GM10248 (cell line): Measurements from ENCODE around the gene DPT.
"Not testable (repeated sequence)": the region's sequence is repeated elsewhere in the genome, so short reads cannot be mapped to it uniquely, and the experiment has no call there.

ENCODE experiments used
- CTCF ChIA-PET: fragments of 300-600 bp; sonication (Branson Sonifier 250); formaldehyde crosslinking; extraction: SDS; loops from one replicate; lab custom pipeline; 2021; ENCODE audit warnings: antibody characterized with exemption; lab: Yijun Ruan, JAX
- POLR2A ChIA-PET: fragments of 350-650 bp; sonication (Branson Sonifier 250); formaldehyde crosslinking; extraction: SDS; loops from one replicate; lab custom pipeline; 2020; ENCODE audit warnings: antibody characterized with exemption; lab: Yijun Ruan, JAX
- DNase-seq: peaks from one replicate; pipeline ENCODE4 v3.0.0; 2012; ENCODE audit errors: extremely low spot score
- TF ChIP-seq, protein P1 (sequence below): IDR thresholded peaks from 2 replicates; pipeline ENCODE4 v1.5.1; 2012; ENCODE audit warnings: mild to moderate bottlenecking, low read depth; ENCODE audit errors: extremely low read depth, missing control alignments, control extremely low read depth

The DPT gene

DNA sequence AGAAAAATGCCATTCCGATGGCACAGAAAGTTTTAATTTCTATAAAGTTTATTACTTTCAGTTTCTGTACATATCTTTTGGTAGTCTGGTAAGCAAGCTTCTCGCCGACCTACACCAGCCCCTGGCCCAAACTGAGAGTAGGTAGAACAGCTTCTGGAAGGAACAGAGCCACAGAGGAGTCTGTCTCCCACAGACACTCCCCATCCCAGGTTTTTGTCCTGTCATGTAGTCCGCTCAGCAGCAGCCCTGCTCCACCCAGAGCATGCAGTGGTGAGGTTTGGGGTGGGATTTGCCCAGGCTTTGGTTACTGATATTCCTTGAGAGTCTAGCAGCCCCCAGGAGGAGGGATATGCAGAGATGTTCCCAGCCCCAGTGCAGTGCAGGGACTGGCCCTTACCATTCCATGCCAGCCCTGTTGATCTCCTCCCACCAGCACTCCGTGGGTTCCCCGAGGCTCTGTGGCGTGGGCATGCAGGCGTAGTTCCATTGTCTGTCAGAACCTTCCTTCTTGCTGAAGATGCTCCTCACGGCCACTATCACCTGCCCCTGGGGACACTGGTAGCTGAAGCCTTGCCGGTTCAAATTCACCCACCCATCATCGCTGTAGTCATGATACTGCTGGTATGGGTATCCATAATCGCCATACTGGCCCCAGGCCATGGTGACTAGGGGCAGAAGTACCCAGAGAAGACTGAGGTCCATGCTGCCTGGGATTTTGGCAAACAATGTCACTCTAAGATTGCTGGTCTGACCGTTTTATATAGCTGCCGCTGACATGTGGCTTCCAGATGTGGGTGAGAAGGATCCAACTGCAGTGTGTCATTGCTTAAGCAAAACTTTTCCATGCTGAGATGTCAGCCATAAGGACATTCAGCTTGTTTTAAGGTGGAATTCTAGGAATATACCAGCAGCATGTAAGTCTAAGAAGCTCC lies at the start of gene DPT:
DPT (minus strand) TSS at position 734 of the 932 bp plus-strand sequence; CDS start at position 702, 32 bp downstream.
- no peak for DNase-seq
- CTCF ChIA-PET = interaction anchor here (1.1 to 2.0 kb wide), 3 partner anchors 9 to 20 kb away, joined by 3 to 7 read pairs (median 3); no protein-coding TSS in a partner anchor
- POLR2A ChIA-PET = no interaction called here
- TF ChIP-seq, protein P1, sequence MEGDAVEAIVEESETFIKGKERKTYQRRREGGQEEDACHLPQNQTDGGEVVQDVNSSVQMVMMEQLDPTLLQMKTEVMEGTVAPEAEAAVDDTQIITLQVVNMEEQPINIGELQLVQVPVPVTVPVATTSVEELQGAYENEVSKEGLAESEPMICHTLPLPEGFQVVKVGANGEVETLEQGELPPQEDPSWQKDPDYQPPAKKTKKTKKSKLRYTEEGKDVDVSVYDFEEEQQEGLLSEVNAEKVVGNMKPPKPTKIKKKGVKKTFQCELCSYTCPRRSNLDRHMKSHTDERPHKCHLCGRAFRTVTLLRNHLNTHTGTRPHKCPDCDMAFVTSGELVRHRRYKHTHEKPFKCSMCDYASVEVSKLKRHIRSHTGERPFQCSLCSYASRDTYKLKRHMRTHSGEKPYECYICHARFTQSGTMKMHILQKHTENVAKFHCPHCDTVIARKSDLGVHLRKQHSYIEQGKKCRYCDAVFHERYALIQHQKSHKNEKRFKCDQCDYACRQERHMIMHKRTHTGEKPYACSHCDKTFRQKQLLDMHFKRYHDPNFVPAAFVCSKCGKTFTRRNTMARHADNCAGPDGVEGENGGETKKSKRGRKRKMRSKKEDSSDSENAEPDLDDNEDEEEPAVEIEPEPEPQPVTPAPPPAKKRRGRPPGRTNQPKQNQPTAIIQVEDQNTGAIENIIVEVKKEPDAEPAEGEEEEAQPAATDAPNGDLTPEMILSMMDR = no peak

DNA sequence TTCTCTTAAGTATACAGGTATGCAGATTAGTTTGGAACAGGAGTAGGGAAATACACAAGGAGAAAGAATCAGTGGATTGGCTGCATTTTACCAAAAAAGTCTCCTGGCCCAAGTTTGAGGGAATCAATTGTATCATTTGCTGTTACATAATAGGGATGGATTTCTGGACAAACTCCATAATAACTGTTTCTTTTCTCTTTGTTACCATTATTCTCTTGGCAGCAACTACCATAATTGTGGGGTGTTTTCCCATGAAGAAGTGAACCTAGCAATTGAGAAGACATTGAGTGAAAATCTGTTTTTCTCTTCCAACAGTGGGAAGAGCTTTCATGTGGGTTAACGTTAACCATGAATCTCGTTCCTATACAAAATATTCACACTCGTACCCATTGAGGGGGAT lies 46.4 kb upstream of the DPT start:
- CTCF ChIA-PET = interaction anchor here (0.7 to 3.1 kb wide), 4 partner anchors 9 to 334 kb away, joined by 3 to 12 read pairs (median 4); no protein-coding TSS in a partner anchor
- DNase-seq = no peak
- TF ChIP-seq, protein P1 = no peak
- POLR2A ChIA-PET = no interaction called here

DNA sequence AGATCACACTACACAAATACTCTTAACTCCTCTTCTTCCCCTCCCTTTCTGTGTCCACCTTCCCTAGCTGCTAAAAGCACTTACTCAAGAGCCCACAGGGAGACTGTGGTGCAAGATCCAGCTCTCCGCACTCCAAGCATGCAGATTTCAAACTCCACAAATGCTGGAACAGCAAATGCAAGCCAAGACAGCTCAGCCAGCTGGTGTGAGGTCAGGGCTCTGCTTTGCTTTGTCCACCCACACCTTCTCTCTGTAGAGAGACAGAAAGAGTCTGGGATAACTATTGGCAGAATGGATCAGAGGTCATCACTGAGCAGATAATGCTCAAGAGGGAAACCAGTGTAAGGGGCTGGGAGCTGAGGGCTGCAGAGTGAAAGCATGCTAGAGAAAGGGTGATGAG lies 45.2 kb upstream of the DPT start:
- CTCF ChIA-PET = interaction anchor here (0.7 to 3.1 kb wide), 3 partner anchors 10 to 17 kb away, joined by 3 to 12 read pairs (median 3); no protein-coding TSS in a partner anchor
- TF ChIP-seq, protein P1 = no peak
- DNase-seq = no peak
- POLR2A ChIA-PET = no interaction called here

DNA sequence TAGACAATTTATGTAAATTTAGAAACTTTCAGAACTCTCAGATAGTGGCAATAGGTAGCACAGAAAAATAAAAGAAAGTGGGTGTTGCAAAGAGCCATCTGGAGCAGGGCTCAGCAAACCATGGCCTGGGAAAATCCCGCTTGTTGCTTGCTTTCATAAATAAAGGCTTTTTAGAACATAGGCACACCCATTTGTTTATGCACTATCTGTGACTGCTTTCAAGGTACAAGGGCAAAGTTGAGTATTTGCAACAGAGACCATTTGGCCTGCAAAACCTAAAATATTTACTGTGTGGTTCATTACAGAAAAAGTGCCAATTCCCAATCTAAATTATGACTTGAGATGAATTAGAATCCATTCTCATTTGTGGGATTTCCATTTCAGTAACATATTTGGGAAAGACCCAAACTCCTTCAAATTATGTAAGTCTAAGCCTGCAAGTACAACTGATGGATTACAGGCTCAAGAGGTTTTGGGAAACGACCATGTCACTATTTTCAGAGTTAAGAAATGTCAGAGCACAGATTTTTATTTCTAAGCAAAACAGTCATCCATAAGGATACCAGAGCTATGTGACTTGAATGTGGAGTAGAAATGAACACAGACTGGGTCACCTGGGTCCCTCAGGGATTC lies 43.5 kb upstream of the DPT start:
- TF ChIP-seq, protein P1 = no peak
- DNase-seq = no peak
- ChIA-PET POLR2A (no interaction called here), CTCF (interaction anchor here (0.7 to 1.3 kb wide), 3 partner anchors 12 to 20 kb away, joined by 3 to 4 read pairs (median 3); no protein-coding TSS in a partner anchor)

DNA sequence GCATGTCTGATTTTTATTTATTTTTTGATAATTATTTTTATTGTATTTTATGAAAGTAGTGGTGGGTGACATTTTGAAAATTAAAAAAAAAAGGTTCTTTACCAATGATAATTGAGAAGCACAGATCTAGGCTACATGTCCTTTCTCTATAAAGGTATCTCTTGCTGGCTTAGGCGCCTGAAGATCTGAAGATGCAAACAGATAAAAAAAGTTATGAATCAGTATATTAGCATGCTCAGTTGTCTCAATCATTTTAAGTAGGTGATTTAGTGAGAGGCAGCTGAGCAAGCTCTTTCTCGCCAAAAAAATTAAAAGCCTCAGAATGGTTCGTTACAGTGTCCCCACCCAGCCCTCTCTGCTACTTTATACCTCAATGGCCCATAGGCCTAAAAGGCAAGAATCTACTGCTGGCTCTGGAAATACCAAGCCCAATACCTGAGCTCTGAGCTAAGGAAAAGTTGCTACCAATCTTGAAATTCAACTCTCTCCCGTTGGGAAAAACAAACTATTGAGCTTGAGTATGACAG lies 42.2 kb upstream of the DPT start:
- TF ChIP-seq, protein P1 = no peak
- CTCF ChIA-PET = interaction anchor here (0.7 to 1.3 kb wide), 4 partner anchors 9 to 19 kb away, joined by 3 to 4 read pairs (median 4); no protein-coding TSS in a partner anchor
- DNase-seq = no peak
- POLR2A ChIA-PET = no interaction called here

DNA sequence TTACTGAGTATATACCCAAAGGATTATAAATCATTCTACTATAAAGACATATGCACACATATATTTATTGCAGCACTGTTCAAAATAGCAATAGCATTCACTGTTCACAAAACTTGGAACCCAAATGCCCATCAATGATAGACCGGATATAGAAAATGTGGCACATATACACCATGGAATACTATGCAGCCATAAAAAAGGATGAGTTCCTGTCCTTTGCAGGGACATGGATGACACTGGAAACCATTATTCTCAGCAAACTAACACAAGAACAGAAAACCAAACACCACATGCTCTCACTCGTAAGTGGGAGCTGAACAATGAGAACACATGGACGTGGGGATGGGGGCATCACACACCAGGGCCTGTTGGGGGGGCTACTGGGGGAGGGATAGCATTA lies 40.9 kb upstream of the DPT start:
- CTCF ChIA-PET = interaction anchor here (0.8 kb wide), 1 partner anchor 13 kb away, joined by 3 read pairs; no protein-coding TSS in a partner anchor
- POLR2A ChIA-PET, DNase-seq: not testable (repeated sequence)
